ENCODE data around the gene LDLRAD4.

The LDLRAD4 gene

DNA sequence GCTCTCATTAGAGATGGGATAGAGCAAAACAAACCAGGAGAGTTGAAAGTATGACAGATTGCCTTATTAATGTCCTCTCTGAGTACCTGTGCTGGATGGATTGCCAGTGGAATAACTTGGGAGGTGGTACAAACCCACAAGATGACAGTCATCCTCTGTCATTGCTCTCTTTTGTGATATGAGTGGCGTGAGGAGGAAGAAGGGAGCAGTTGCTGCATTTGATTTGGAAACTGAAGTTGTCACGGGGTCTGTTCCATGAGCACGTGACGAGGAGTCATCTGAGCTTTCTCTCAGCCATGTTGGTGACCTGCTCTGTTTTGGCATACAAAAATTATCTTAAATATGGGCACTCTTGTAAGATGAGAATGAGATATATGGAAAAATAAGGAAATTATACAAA lies 302.9 kb downstream of the LDLRAD4 start:
- Histone ChIP-seq H3K9me3 (ENCODE audit: insufficient read depth, low read length, severe bottlenecking) (no peaks in the 10 kb centered on the region), H3K27me3 (ENCODE audit: insufficient read depth, low read length, poor library complexity) (no peaks in the 10 kb centered on the region)

GRCh38 chr18:13522256-13522655 lies 303.7 kb downstream of the LDLRAD4 start:
- Histone ChIP-seq H3K4me2 (ENCODE audit: insufficient read depth, low read length) (no peak overlapping the region), H3K4me1 (ENCODE audit: insufficient read depth, low read length) (no peaks in the 10 kb centered on the region), H4K20me1 (ENCODE audit: insufficient read depth, low read length) (peaks cover 57% of the 10 kb centered on the region), H3K27ac (ENCODE audit: low read length) (no peak overlapping the region), H3K9me3 (ENCODE audit: insufficient read depth, low read length, severe bottlenecking) (no peaks in the 10 kb centered on the region), H3K27me3 (ENCODE audit: insufficient read depth, low read length, poor library complexity) (no peaks in the 10 kb centered on the region), H2AFZ (ENCODE audit: low read depth, low read length) (no peak overlapping the region), H3K4me3 (ENCODE audit: low read depth in 1 of 2, low read length in 2 of 2) (no peak overlapping the region), H3K36me3 (ENCODE audit: insufficient read depth, low read length) (peaks cover 69% of the 10 kb centered on the region), H3K79me2 (ENCODE audit: insufficient read depth, low read length) (peaks cover 94% of the 10 kb centered on the region), H3K9ac (ENCODE audit: low read depth, low read length) (no peak overlapping the region)
- DNase-seq = no peak
- no peak for ATAC-seq (ENCODE audit: insufficient read depth, low read depth)
- no peak for TF ChIP-seq EZH2 (IDR thresholded peaks at IDR 0.05; ENCODE audit: borderline replicate concordance, low read depth, low read length, severe bottlenecking)
- no peak for TF ChIP-seq CTCF (IDR thresholded peaks at IDR 0.05; ENCODE audit: borderline replicate concordance, extremely low read depth, low read length, poor library complexity, severe bottlenecking)

More for the DNA sequence above, 302.9 kb downstream of the LDLRAD4 start:
- Histone ChIP-seq H3K4me1 (ENCODE audit: insufficient read depth, low read length) (no peaks in the 10 kb centered on the region), H3K27ac (ENCODE audit: low read length) (no peak overlapping the region), H3K4me3 (ENCODE audit: low read depth in 1 of 2, low read length in 2 of 2) (no peak overlapping the region), H3K4me2 (ENCODE audit: insufficient read depth, low read length) (no peak overlapping the region), H4K20me1 (ENCODE audit: insufficient read depth, low read length) (peaks cover 49% of the 10 kb centered on the region), H2AFZ (ENCODE audit: low read depth, low read length) (no peak overlapping the region), H3K79me2 (ENCODE audit: insufficient read depth, low read length) (peaks cover 93% of the 10 kb centered on the region), H3K36me3 (ENCODE audit: insufficient read depth, low read length) (peaks cover 69% of the 10 kb centered on the region), H3K9ac (ENCODE audit: low read depth, low read length) (no peak overlapping the region)
- ATAC-seq (ENCODE audit: insufficient read depth, low read depth) (no peak), DNase-seq (no peak)
- TF ChIP-seq CTCF (IDR thresholded peaks at IDR 0.05; ENCODE audit: borderline replicate concordance, extremely low read depth, low read length, poor library complexity, severe bottlenecking) (no peak), EZH2 (IDR thresholded peaks at IDR 0.05; ENCODE audit: borderline replicate concordance, low read depth, low read length, severe bottlenecking) (no peak)

GRCh38 chr18:13522861-13523660 lies 304.5 kb downstream of the LDLRAD4 start:
- no peaks in the 10 kb centered on the region for H3K9me3 ChIP-seq (ENCODE audit: insufficient read depth, low read length, severe bottlenecking)
- TF ChIP-seq EZH2 (IDR thresholded peaks at IDR 0.05; ENCODE audit: borderline replicate concordance, low read depth, low read length, severe bottlenecking) = no peak
- TF ChIP-seq CTCF (IDR thresholded peaks at IDR 0.05; ENCODE audit: borderline replicate concordance, extremely low read depth, low read length, poor library complexity, severe bottlenecking) = peak; percentile 20
- no peak overlapping the region for H3K9ac ChIP-seq (ENCODE audit: low read depth, low read length)
- no peak overlapping the region for H3K4me3 ChIP-seq (ENCODE audit: low read depth in 1 of 2, low read length in 2 of 2)
- H3K27ac ChIP-seq (ENCODE audit: low read length) = no peak overlapping the region
- no peak overlapping the region for H3K4me2 ChIP-seq (ENCODE audit: insufficient read depth, low read length)
- H3K79me2 ChIP-seq (ENCODE audit: insufficient read depth, low read length) = peaks cover 97% of the 10 kb centered on the region
- DNase-seq (no peak), ATAC-seq (ENCODE audit: insufficient read depth, low read depth) (no peak)
- H3K4me1 ChIP-seq (ENCODE audit: insufficient read depth, low read length) = no peaks in the 10 kb centered on the region
- H2AFZ ChIP-seq (ENCODE audit: low read depth, low read length) = no peak overlapping the region
- no peaks in the 10 kb centered on the region for H3K27me3 ChIP-seq (ENCODE audit: insufficient read depth, low read length, poor library complexity)
- peaks cover 74% of the 10 kb centered on the region for H3K36me3 ChIP-seq (ENCODE audit: insufficient read depth, low read length)
- H4K20me1 ChIP-seq (ENCODE audit: insufficient read depth, low read length) = peaks cover 60% of the 10 kb centered on the region

Data from DND-41 (cell line).